Panc1 (cell line): ENCODE results near the gene LINGO3. TPM values are rescaled to one million over a fixed set of nuclear protein-coding genes. Genes with fewer than 3 reads are reported as not detected.

Source experiments
- ATAC-seq: fragments of 200-7000 bp; cut with Tn5 transposase; 2 replicates; pipeline ENCODE4 v1.9.1; 2020; ENCODE audit warnings: mild to moderate bottlenecking, moderate library complexity
- BruUV-seq: library from RNA; stranded (reverse); fragments of 400-500 nt; replicated peaks from 2 replicates; lab custom pipeline; 2021; lab: Mats Ljungman, UMichigan
- CTCF ChIA-PET: fragments of 300-600 bp; sonication (Branson Sonifier 250); formaldehyde crosslinking; loops from one replicate; lab custom pipeline; 2022; ENCODE audit warnings: antibody characterized with exemption; lab: Charles Lee
- POLR2A ChIA-PET: fragments of 300-600 bp; sonication (Branson Sonifier 250); formaldehyde crosslinking; loops from one replicate; lab custom pipeline; 2022; ENCODE audit warnings: antibody characterized with exemption; lab: Charles Lee
- DNase-seq: peaks from one replicate; pipeline ENCODE4 v3.0.0-alpha.2; 2010; ENCODE audit warnings: low read depth, low spot score
- H3K27ac ChIP-seq: 2 replicates; pipeline ENCODE4 v1.5.1; 2011; ENCODE audit warnings: mild to moderate bottlenecking, low read length, inconsistent platforms
- H3K27me3 ChIP-seq: fragments of 200-500 bp; sonication (Bioruptor generic); 2 replicates; pipeline ENCODE4 v1.6.0; 2014; ENCODE audit warnings: low read length, inconsistent platforms; ENCODE audit not compliant: control insufficient read depth, insufficient read depth
- H3K36me3 ChIP-seq: fragments of 200-500 bp; sonication (Bioruptor generic); 2 replicates; pipeline ENCODE4 v1.5.1; 2014; ENCODE audit warnings: inconsistent platforms, mild to moderate bottlenecking, low read length, moderate library complexity; ENCODE audit not compliant: control insufficient read depth, insufficient read depth
- H3K4me1 ChIP-seq: 2 replicates; pipeline ENCODE4 v1.5.1; 2011; ENCODE audit warnings: inconsistent platforms, mild to moderate bottlenecking, low read length, moderate library complexity; ENCODE audit not compliant: control insufficient read depth, insufficient read depth
- H3K4me3 ChIP-seq, 2 experiments: 2 replicates each; pipeline ENCODE4 v1.5.1; 2011 to 2012; ENCODE audit warnings: low read depth in 2 of 2, low read length in 2 of 2, mild to moderate bottlenecking in 2 of 2, inconsistent platforms in 1 of 2, moderate library complexity in 1 of 2
- H3K9me3 ChIP-seq: fragments of 200-500 bp; sonication (Bioruptor generic); 2 replicates; pipeline ENCODE4 v1.5.1; 2014; ENCODE audit warnings: low read depth, mild to moderate bottlenecking, inconsistent platforms, low read length, moderate library complexity; ENCODE audit not compliant: control insufficient read depth, insufficient read depth
- POLR2AphosphoS5 ChIP-seq: IDR thresholded peaks from 2 replicates; pipeline ENCODE4 v1.6.1; 2012; ENCODE audit warnings: mild to moderate bottlenecking, low read depth, low read length, moderate library complexity
- SIN3A ChIP-seq: IDR thresholded peaks from 2 replicates; pipeline ENCODE4 v1.6.1; 2012; ENCODE audit warnings: low read depth, mild to moderate bottlenecking, low read length, moderate library complexity, borderline replicate concordance; ENCODE audit not compliant: insufficient read depth
- TCF7L2 ChIP-seq: IDR thresholded peaks from 2 replicates; pipeline ENCODE4 v1.6.1; 2011; ENCODE audit warnings: mild to moderate bottlenecking, low read depth, low read length, inconsistent platforms
- in situ Hi-C: cut with HindIII; loops from 2 replicates; pipeline ENCODE4 v1.10.0; 2016; ENCODE audit warnings: low sequenced_read_pairs, low pct_unique_long_range_greater_than_20kb
- intact Hi-C: fragments of 100-400 bp; cut with micrococcal nuclease; formaldehyde crosslinking; loops from one replicate; pipeline ENCODE4 v1.10.0; 2022; ENCODE audit not compliant: unreplicated experiment
- total RNA-seq: library from RNA; stranded (reverse); gene quantifications from one replicate; pipeline ENCODE4 v1.2.1, GENCODE V29; 2021; ENCODE audit not compliant: unreplicated experiment
- TF ChIP-seq, protein P1 (sequence below): fragments of 450-650 bp; IDR thresholded peaks from 2 replicates; pipeline ENCODE4 v1.5.1; 2017; ENCODE audit warnings: mild to moderate bottlenecking
- TF ChIP-seq, protein P2 (sequence below), 2 experiments: IDR thresholded peaks; 2 replicates each; pipeline ENCODE4 v1.6.1; 2011 to 2012; ENCODE audit warnings: low read depth in 2 of 2, control low read depth in 1 of 2, low read length in 1 of 2, mild to moderate bottlenecking in 1 of 2, moderate library complexity in 1 of 2; ENCODE audit not compliant: insufficient read depth in 1 of 2

Gene LINGO3
- total RNA-seq, 1 experiment from 2014 or later, result 0.13 TPM

DNA sequence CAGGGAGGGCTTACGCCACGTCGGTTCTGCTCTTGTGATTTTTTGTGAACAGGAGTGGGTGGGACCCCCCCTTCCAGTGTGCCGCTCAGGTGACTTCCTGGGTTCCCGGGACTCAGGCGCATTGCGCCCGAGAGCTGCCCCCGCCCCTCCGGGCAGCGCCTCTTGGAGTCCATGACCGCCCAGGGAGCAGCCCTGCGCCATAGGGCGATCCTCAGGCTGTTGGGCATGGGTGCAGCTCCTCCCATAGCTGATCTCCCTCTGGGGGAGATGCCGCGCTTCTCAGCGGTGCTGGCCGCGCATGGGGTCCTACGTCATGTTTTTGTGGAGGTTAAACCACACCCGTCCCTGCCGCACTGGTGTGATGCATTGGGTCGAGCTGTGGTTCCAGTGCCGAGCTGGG is 44.2 kb upstream of the LINGO3 start:
- Histone ChIP-seq H3K27me3 (no peaks in the 10 kb centered on the region), H3K27ac (no peak overlapping the region), H3K9me3 (no peaks in the 10 kb centered on the region), H3K4me1 (no peaks in the 10 kb centered on the region), H3K36me3 (no peaks in the 10 kb centered on the region), H3K4me3 (no peak overlapping the region)
- POLR2A ChIA-PET, result no interaction called here
- no peak for TF ChIP-seq TCF7L2
- no peak for TF ChIP-seq SIN3A
- TF ChIP-seq, protein P1, sequence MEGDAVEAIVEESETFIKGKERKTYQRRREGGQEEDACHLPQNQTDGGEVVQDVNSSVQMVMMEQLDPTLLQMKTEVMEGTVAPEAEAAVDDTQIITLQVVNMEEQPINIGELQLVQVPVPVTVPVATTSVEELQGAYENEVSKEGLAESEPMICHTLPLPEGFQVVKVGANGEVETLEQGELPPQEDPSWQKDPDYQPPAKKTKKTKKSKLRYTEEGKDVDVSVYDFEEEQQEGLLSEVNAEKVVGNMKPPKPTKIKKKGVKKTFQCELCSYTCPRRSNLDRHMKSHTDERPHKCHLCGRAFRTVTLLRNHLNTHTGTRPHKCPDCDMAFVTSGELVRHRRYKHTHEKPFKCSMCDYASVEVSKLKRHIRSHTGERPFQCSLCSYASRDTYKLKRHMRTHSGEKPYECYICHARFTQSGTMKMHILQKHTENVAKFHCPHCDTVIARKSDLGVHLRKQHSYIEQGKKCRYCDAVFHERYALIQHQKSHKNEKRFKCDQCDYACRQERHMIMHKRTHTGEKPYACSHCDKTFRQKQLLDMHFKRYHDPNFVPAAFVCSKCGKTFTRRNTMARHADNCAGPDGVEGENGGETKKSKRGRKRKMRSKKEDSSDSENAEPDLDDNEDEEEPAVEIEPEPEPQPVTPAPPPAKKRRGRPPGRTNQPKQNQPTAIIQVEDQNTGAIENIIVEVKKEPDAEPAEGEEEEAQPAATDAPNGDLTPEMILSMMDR, result no peak
- no peak for TF ChIP-seq POLR2AphosphoS5
- TF ChIP-seq, protein P2, sequence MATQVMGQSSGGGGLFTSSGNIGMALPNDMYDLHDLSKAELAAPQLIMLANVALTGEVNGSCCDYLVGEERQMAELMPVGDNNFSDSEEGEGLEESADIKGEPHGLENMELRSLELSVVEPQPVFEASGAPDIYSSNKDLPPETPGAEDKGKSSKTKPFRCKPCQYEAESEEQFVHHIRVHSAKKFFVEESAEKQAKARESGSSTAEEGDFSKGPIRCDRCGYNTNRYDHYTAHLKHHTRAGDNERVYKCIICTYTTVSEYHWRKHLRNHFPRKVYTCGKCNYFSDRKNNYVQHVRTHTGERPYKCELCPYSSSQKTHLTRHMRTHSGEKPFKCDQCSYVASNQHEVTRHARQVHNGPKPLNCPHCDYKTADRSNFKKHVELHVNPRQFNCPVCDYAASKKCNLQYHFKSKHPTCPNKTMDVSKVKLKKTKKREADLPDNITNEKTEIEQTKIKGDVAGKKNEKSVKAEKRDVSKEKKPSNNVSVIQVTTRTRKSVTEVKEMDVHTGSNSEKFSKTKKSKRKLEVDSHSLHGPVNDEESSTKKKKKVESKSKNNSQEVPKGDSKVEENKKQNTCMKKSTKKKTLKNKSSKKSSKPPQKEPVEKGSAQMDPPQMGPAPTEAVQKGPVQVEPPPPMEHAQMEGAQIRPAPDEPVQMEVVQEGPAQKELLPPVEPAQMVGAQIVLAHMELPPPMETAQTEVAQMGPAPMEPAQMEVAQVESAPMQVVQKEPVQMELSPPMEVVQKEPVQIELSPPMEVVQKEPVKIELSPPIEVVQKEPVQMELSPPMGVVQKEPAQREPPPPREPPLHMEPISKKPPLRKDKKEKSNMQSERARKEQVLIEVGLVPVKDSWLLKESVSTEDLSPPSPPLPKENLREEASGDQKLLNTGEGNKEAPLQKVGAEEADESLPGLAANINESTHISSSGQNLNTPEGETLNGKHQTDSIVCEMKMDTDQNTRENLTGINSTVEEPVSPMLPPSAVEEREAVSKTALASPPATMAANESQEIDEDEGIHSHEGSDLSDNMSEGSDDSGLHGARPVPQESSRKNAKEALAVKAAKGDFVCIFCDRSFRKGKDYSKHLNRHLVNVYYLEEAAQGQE (IDR thresholded peaks at IDR 0.05; ENCODE audit: insufficient read depth in 1 of 2, low read depth in 2 of 2, low read length in 1 of 2), result no peak
- ATAC-seq (no peak), DNase-seq (no peak)
- in situ Hi-C loops (no loop called here), intact Hi-C loops (no loop called here)
- CTCF ChIA-PET, result no interaction called here
- BruUV-seq, result no TSS peak

DNA sequence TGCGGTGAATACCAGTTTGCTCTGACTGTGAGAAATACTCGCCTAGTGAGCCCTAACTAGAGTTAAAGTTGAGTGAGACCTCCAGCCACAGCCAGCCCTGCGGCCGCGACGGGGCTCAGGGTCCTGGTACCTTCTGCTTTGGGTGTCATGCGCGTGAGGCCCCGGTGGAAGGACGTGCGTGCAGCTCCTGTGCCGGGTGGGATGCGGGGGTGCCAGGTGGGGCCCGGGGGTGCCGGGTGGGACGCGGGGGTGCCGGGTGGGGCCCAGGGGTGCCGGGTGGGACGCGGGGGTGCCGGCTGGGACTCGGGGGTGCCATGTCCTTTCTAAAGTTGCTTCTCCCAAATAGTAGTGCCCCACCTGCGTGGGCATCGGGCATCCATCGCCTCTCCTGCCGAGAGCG is 43.6 kb upstream of the LINGO3 start:
- no peaks in the 10 kb centered on the region for H3K27me3 ChIP-seq
- ChIA-PET CTCF (no interaction called here), POLR2A (no interaction called here)
- ATAC-seq (no peak), DNase-seq (no peak)
- in situ Hi-C loops (no loop called here), intact Hi-C loops (no loop called here)
- no peaks in the 10 kb centered on the region for H3K4me1 ChIP-seq
- no peaks in the 10 kb centered on the region for H3K36me3 ChIP-seq
- no peaks in the 10 kb centered on the region for H3K9me3 ChIP-seq
- no peak overlapping the region for H3K27ac ChIP-seq
- BruUV-seq, result no TSS peak
- TF ChIP-seq, protein P2 (IDR thresholded peaks at IDR 0.05; ENCODE audit: insufficient read depth in 1 of 2, low read depth in 2 of 2, low read length in 1 of 2), result no peak
- TF ChIP-seq POLR2AphosphoS5 (no peak), SIN3A (no peak), TCF7L2 (no peak)
- TF ChIP-seq, protein P1, result no peak
- no peak overlapping the region for H3K4me3 ChIP-seq
